ENCODE results near the gene MRPS25. TPM values are rescaled to one million over a fixed set of nuclear protein-coding genes. Genes with fewer than 3 reads are reported as not detected.

The MRPS25 gene
- total RNA-seq, 1 experiment from 2014 or later, result 69.7 TPM

GRCh38 chr3:15098503-15099363 lies 33.6 kb upstream of the MRPS25 start, which contains the start of gene RBSN (continued):
- peak; percentile 95 for TF ChIP-seq MYBL2 (CRISPR knock-in tag; IDR thresholded peaks at IDR 0.05)
- TF ChIP-seq JUN (CRISPR knock-in tag; IDR thresholded peaks at IDR 0.05), result no peak
- peak; percentile 16; the same call in 1 of the 2 replicates for TF ChIP-seq ETV6 (CRISPR knock-in tag; IDR thresholded peaks at IDR 0.05)
- peak; percentile 22; the same call in 1 of the 2 replicates for TF ChIP-seq NFE2L1 (CRISPR knock-in tag; IDR thresholded peaks at IDR 0.05)
- TF ChIP-seq ZNF416 (CRISPR knock-in tag; IDR thresholded peaks at IDR 0.05), result no peak
- no peak for TF ChIP-seq JAZF1 (CRISPR knock-in tag; IDR thresholded peaks at IDR 0.05)
- no peak for TF ChIP-seq NFYB (CRISPR knock-in tag; conservative IDR thresholded peaks at IDR 0.05; ENCODE audit: low read depth)
- no peak for TF ChIP-seq ZNF121 (CRISPR knock-in tag; IDR thresholded peaks at IDR 0.05)
- TF ChIP-seq CREM (CRISPR knock-in tag; IDR thresholded peaks at IDR 0.05), result peak; percentile 89; the same call in 1 of the 2 replicates
- TF ChIP-seq RELA (CRISPR knock-in tag; IDR thresholded peaks at IDR 0.05; ENCODE audit: borderline replicate concordance), result no peak
- TF ChIP-seq ZNF232 (CRISPR knock-in tag; IDR thresholded peaks at IDR 0.05), result peak; percentile 65; the same call in 1 of the 2 replicates
- no peak for TF ChIP-seq GTF2I (CRISPR knock-in tag; conservative IDR thresholded peaks at IDR 0.05)
- TF ChIP-seq PREB (CRISPR knock-in tag; IDR thresholded peaks at IDR 0.05; ENCODE audit: borderline replicate concordance), result no peak
- peak; percentile 96 for TF ChIP-seq GABPB1 (CRISPR knock-in tag; IDR thresholded peaks at IDR 0.05)
- no peak for TF ChIP-seq HMGA2 (CRISPR knock-in tag; IDR thresholded peaks at IDR 0.05)
- peak; percentile 41; the same call in 1 of the 2 replicates for TF ChIP-seq USF1 (CRISPR knock-in tag; IDR thresholded peaks at IDR 0.05)
- TF ChIP-seq, protein P1, sequence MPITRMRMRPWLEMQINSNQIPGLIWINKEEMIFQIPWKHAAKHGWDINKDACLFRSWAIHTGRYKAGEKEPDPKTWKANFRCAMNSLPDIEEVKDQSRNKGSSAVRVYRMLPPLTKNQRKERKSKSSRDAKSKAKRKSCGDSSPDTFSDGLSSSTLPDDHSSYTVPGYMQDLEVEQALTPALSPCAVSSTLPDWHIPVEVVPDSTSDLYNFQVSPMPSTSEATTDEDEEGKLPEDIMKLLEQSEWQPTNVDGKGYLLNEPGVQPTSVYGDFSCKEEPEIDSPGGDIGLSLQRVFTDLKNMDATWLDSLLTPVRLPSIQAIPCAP (CRISPR knock-in tag; IDR thresholded peaks at IDR 0.05), result 0 out of 2 replicates have a peak, but pooled peaks have one; percentile 43
- TF ChIP-seq ARID4B (CRISPR knock-in tag; IDR thresholded peaks at IDR 0.05; ENCODE audit: borderline replicate concordance), result 0 out of 2 replicates have a peak, but pooled peaks have one; percentile 74
- TF ChIP-seq PRDM15 (CRISPR knock-in tag; IDR thresholded peaks at IDR 0.05), result no peak
- TF ChIP-seq SP1 (CRISPR knock-in tag; conservative IDR thresholded peaks at IDR 0.05), result peak; percentile 86
- no peak for TF ChIP-seq ERG (CRISPR knock-in tag; IDR thresholded peaks at IDR 0.05)
- peak; percentile 97 for TF ChIP-seq KAT7 (CRISPR knock-in tag; IDR thresholded peaks at IDR 0.05; ENCODE audit: borderline replicate concordance)
- TF ChIP-seq HMGXB4 (CRISPR knock-in tag; IDR thresholded peaks at IDR 0.05), result 0 out of 2 replicates have a peak, but pooled peaks have one; percentile 68
- TF ChIP-seq, protein P2, sequence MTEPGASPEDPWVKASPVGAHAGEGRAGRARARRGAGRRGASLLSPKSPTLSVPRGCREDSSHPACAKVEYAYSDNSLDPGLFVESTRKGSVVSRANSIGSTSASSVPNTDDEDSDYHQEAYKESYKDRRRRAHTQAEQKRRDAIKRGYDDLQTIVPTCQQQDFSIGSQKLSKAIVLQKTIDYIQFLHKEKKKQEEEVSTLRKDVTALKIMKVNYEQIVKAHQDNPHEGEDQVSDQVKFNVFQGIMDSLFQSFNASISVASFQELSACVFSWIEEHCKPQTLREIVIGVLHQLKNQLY (CRISPR knock-in tag; IDR thresholded peaks at IDR 0.05), result no peak
